Measurements from ENCODE around the gene STMN1. TPM values are rescaled to one million over a fixed set of nuclear protein-coding genes. Genes with fewer than 3 reads are reported as not detected.

STMN1 gene
- total and polyA plus RNA-seq, 9 of the 15 experiments (the other 6 are each of a cell fraction or from before 2014, with no cell fraction given): 269 to 2,153 (median 595) TPM

DNA sequence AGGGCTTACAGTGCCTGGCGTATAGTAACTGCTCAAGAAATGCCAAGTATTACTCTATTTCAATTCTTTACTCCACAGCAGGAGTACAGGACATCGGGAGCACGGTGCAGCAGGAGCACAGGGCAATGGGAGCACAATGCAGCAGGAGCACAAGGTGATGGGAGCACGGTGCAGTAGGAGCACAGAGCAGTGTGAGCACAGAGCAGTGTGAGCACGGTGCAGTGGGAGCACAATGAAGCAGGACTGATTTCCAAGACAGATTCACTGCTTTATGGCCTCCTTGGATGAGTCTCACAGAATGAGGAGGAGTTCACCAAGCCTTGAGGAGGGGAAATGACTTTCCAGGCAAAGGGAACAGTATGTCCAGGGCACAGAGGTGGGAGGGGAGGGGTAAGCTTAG lies 25.7 kb downstream of the STMN1 start:
- H2AFZ ChIP-seq (ENCODE audit: low read depth, low read length): no peak overlapping the region
- no peak for DNase-seq (ENCODE audit: extremely low read depth in 1 of 4, low spot score in 3 of 4)
- no peaks in the 10 kb centered on the region for H3K79me2 ChIP-seq (ENCODE audit: control insufficient read depth, insufficient read depth, low read length)
- peaks cover 21 to 32% of the 10 kb centered on the region in 2 experiments for H3K4me1 ChIP-seq (replicated peaks in 1 of 2; ENCODE audit: control insufficient read depth in 2 of 2, insufficient read depth in 2 of 2, low read length in 2 of 2)
- no peak for TF ChIP-seq RCOR1 (IDR thresholded peaks at IDR 0.05; ENCODE audit: borderline replicate concordance in 1 of 2, low read depth in 2 of 2, low read length in 2 of 2)
- TF ChIP-seq GABPB1 (CRISPR knock-in tag; IDR thresholded peaks at IDR 0.05): no peak
- TF ChIP-seq FOXK2 (conservative IDR thresholded peaks at IDR 0.05 in 1 of 2, IDR thresholded peaks at IDR 0.05 in 1 of 2; ENCODE audit: low read depth in 2 of 2): no peak
- peak; percentile 98 for TF ChIP-seq ZNF263 (CRISPR knock-in tag; IDR thresholded peaks at IDR 0.05; ENCODE audit: borderline replicate concordance)
- no peak for TF ChIP-seq NFXL1 (CRISPR knock-in tag; IDR thresholded peaks at IDR 0.05)
- TF ChIP-seq HMG20B (CRISPR knock-in tag; IDR thresholded peaks at IDR 0.05): no peak
- no peak for TF ChIP-seq CBFA2T3 (IDR thresholded peaks at IDR 0.05)
- WGBS (ENCODE audit: insufficient coverage, low coverage, missing lambda C conversion rate): 71% methylated on average over 5 of the region's 5 CpGs
- in situ Hi-C loops (cut with MboI): no loop called here
- peak overlapping the region in 1 of 2 experiments; percentile 53; a peak in 1 of 4 replicates for H3K9ac ChIP-seq (ENCODE audit: insufficient read depth in 1 of 2, low read depth in 2 of 2, low read length in 2 of 2)
- no peaks in the 10 kb centered on the region for H3K9me1 ChIP-seq (ENCODE audit: control insufficient read depth, insufficient read depth, low read length)
- no peaks in the 10 kb centered on the region for H3K36me3 ChIP-seq (ENCODE audit: control insufficient read depth, insufficient read depth, low read length)
- no peaks in the 10 kb centered on the region for H3K27me3 ChIP-seq (ENCODE audit: control insufficient read depth in 2 of 2, insufficient read depth in 2 of 2, low read length in 2 of 2)
- FAIRE-seq: no peak
- ATAC-seq: no peak
- BruUV-seq (replicated peaks): no TSS peak
- H3K27ac ChIP-seq (ENCODE audit: extremely low read depth, low read depth, low read length): no peak overlapping the region
- H3K9me3 ChIP-seq (replicated peaks; ENCODE audit: control insufficient read depth, insufficient read depth, low read depth, low read length): no peaks in the 10 kb centered on the region
- intact Hi-C loops (cut with micrococcal nuclease): no loop called here
- CTCF ChIA-PET (ENCODE audit: low intra/inter-chr PET ratio): no interaction called here
- H4K20me1 ChIP-seq (replicated peaks; ENCODE audit: control insufficient read depth, insufficient read depth, low read length): no peaks in the 10 kb centered on the region
- H3K4me2 ChIP-seq (ENCODE audit: insufficient read depth, low read length): no peak overlapping the region
- POLR2A ChIA-PET: interaction anchor here (0.9 to 7.9 kb wide), 7 partner anchors 8 to 246 kb away, joined by 3 to 76 read pairs (median 5); no protein-coding TSS in a partner anchor
- no peak overlapping the region for H3K4me3 ChIP-seq
